GM23338 (cell line): ENCODE data around the gene NPM1. TPM values are rescaled to one million over a fixed set of nuclear protein-coding genes. Genes with fewer than 3 reads are reported as not detected.
"Not testable (repeated sequence)": the region's sequence is repeated elsewhere in the genome, so short reads cannot be mapped to it uniquely, and the experiment has no call there.

Source experiments
- ATAC-seq: fragments of 200-7000 bp; cut with Tn5 transposase; 3 replicates; pipeline ENCODE4 v1.9.1; 2020
- DNase-seq: peaks from one replicate; pipeline ENCODE4 v3.0.0-alpha.2; 2015; ENCODE audit warnings: low spot score
- H2AFZ ChIP-seq: fragments of 200-600 bp; sonication (generic); 2 replicates; pipeline ENCODE4 v1.8.0; 2016; ENCODE audit warnings: antibody characterized with exemption, mild to moderate bottlenecking, moderate library complexity
- H3F3A ChIP-seq: fragments of 200-600 bp; sonication (generic); replicated peaks from 2 replicates; pipeline ENCODE4 v1.8.0; 2017; ENCODE audit warnings: antibody characterized with exemption, mixed run types, low read depth
- H3K27ac ChIP-seq: fragments of 200-600 bp; sonication (generic); 2 replicates; pipeline ENCODE4 v1.6.1; 2016; ENCODE audit warnings: low read depth
- H3K27me3 ChIP-seq: fragments of 200-600 bp; sonication (generic); 2 replicates; pipeline ENCODE4 v1.8.0; 2016; ENCODE audit warnings: mild to moderate bottlenecking, mixed run types, moderate library complexity; ENCODE audit not compliant: insufficient read depth
- H3K36me3 ChIP-seq: fragments of 200-600 bp; sonication (generic); 2 replicates; pipeline ENCODE4 v1.8.0; 2016; ENCODE audit warnings: mild to moderate bottlenecking; ENCODE audit not compliant: insufficient read depth
- H3K4me1 ChIP-seq: fragments of 200-600 bp; sonication (generic); 2 replicates; pipeline ENCODE4 v1.8.0; 2016; ENCODE audit warnings: mild to moderate bottlenecking, moderate library complexity; ENCODE audit not compliant: insufficient read depth
- H3K4me2 ChIP-seq: fragments of 200-600 bp; sonication (generic); 2 replicates; pipeline ENCODE4 v1.7.1; 2017; ENCODE audit warnings: mixed run types
- H3K4me3 ChIP-seq: fragments of 200-600 bp; sonication (generic); 2 replicates; pipeline ENCODE4 v1.6.1; 2016; ENCODE audit warnings: mixed run types
- H3K79me2 ChIP-seq: fragments of 200-600 bp; sonication (generic); replicated peaks from 2 replicates; pipeline ENCODE4 v1.8.0; 2017; ENCODE audit warnings: mild to moderate bottlenecking; ENCODE audit not compliant: insufficient read depth
- H3K9me2 ChIP-seq: fragments of 200-600 bp; sonication (generic); 2 replicates; pipeline ENCODE4 v1.8.0; 2017; ENCODE audit not compliant: insufficient read depth
- H4K20me1 ChIP-seq: fragments of 200-600 bp; sonication (generic); replicated peaks from 2 replicates; pipeline ENCODE4 v1.8.0; 2017; ENCODE audit warnings: mild to moderate bottlenecking; ENCODE audit not compliant: insufficient read depth
- H3K27ac Mint-ChIP-seq: 2 replicates; pipeline ENCODE4 v1.8.0; 2020; ENCODE audit warnings: inconsistent platforms, mild to moderate bottlenecking, moderate library complexity, mixed read lengths
- H3K27me3 Mint-ChIP-seq: 3 replicates; pipeline ENCODE4 v1.8.0; 2022; ENCODE audit warnings: low read depth, mild to moderate bottlenecking, moderate library complexity, mixed read lengths, inconsistent platforms; ENCODE audit not compliant: insufficient read depth, poor library complexity
- H3K36me3 Mint-ChIP-seq: 3 replicates; pipeline ENCODE4 v1.8.0; 2021; ENCODE audit warnings: low read depth, mild to moderate bottlenecking, inconsistent platforms, moderate library complexity, mixed read lengths
- H3K4me1 Mint-ChIP-seq: 3 replicates; pipeline ENCODE4 v1.8.0; 2020; ENCODE audit warnings: mild to moderate bottlenecking, inconsistent platforms, mixed read lengths
- H3K4me3 Mint-ChIP-seq: 3 replicates; pipeline ENCODE4 v1.8.0; 2021; ENCODE audit warnings: moderate library complexity, mild to moderate bottlenecking, inconsistent platforms, mixed read lengths
- H3K9me3 Mint-ChIP-seq: 3 replicates; pipeline ENCODE4 v1.8.0; 2020; ENCODE audit warnings: moderate library complexity, mild to moderate bottlenecking, inconsistent platforms, mixed read lengths
- CTCF ChIP-seq, 2 experiments: fragments of 200-600 bp in 1 of 2; sonication (generic) in 1 of 2; conservative IDR thresholded peaks; 2 replicates each; pipeline versions ENCODE4 v1.5.1 to v1.6.1; 2016 to 2017; ENCODE audit warnings: antibody characterized with exemption in 2 of 2, low read depth in 2 of 2, mild to moderate bottlenecking in 2 of 2, moderate library complexity in 1 of 2
- JUNB ChIP-seq: IDR thresholded peaks from one replicate; pipeline ENCODE4 v1.6.1; 2016; ENCODE audit warnings: antibody characterized with exemption; ENCODE audit not compliant: unreplicated experiment
- ZNF331 ChIP-seq: fragments of 250-450 bp; sonication (Bioruptor Pico); IDR thresholded peaks from 2 replicates; pipeline ENCODE4 v1.5.0; 2020; ENCODE audit warnings: low read depth, mild to moderate bottlenecking, moderate library complexity
- polyA plus RNA-seq: library from polyadenylated mRNA; unstranded; fragments of >200 nt; fragmentation: Nextera tagmentation; extraction: Ambion mirVana; gene quantifications from 2 replicates; pipeline ENCODE4 v1.2.1, GENCODE V29; 2016
- total RNA-seq: library from RNA; depleted of rRNA; stranded (reverse); fragments of >200 nt; shearing (Covaris generic); gene quantifications from 2 replicates; pipeline ENCODE4 v1.2.3, GENCODE V29; 2014
- TF ChIP-seq, protein P1 (sequence below): fragments of 250-450 bp; sonication (Bioruptor Pico); IDR thresholded peaks from 2 replicates; pipeline ENCODE4 v1.5.0; 2020; ENCODE audit warnings: mild to moderate bottlenecking, moderate library complexity

NPM1 gene
- total and polyA plus RNA-seq, 2 experiments from 2014 or later: 3,739 to 5,242 TPM

- peaks cover 21% of the 10 kb centered on the region for H3K27me3 Mint-ChIP-seq
- H3K36me3 ChIP-seq, H3K27me3 ChIP-seq, H3K9me2 ChIP-seq, H3F3A ChIP-seq, DNase-seq, H3K4me3 ChIP-seq, H2AFZ ChIP-seq, ATAC-seq, H3K4me2 ChIP-seq, H4K20me1 ChIP-seq, H3K4me3 Mint-ChIP-seq, H3K4me1 ChIP-seq, H3K4me1 Mint-ChIP-seq, H3K27ac Mint-ChIP-seq, H3K27ac ChIP-seq: not testable (repeated sequence)
- H3K36me3 Mint-ChIP-seq: peaks cover 19% of the 10 kb centered on the region
- H3K79me2 ChIP-seq: peaks cover 18% of the 10 kb centered on the region
- H3K9me3 Mint-ChIP-seq: peaks cover 16% of the 10 kb centered on the region
These were observed 3.2 kb upstream of the NPM1 start for GRCh38 chr5:171384416-171384815.

DNA sequence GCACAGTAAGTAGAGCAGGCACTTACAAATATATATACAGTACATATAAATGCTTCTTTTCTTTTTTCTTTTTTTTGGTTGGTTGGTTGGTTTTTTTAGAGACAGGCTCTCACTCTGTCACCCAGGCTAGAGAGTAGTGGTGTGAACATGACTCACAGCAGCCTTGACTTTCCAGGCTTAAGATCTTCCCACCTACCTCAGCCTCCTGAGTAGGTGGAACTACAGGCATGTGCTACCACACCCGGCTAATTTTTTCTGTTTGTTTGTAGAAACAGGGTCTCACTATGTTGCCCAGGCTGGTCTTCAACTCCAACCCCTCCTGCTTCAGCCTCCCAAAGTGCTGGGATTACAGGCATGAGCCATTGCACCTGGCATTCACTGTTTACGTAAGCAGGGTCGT is 2.6 kb upstream of the NPM1 start:
- not testable (repeated sequence) for H3K9me2 ChIP-seq, DNase-seq, ATAC-seq, H3K27ac Mint-ChIP-seq, H3F3A ChIP-seq, H3K4me3 Mint-ChIP-seq, H3K4me2 ChIP-seq, H3K4me3 ChIP-seq, H3K27ac ChIP-seq, H3K4me1 ChIP-seq, H3K4me1 Mint-ChIP-seq, H3K27me3 ChIP-seq, H2AFZ ChIP-seq
- H3K9me3 Mint-ChIP-seq: peaks cover 16% of the 10 kb centered on the region
- H3K36me3 ChIP-seq: peaks cover 15% of the 10 kb centered on the region; the same call in 1 of the 2 replicates
- peaks cover 25% of the 10 kb centered on the region for H3K36me3 Mint-ChIP-seq
- peaks cover 26% of the 10 kb centered on the region for H3K27me3 Mint-ChIP-seq
- peaks cover 24% of the 10 kb centered on the region for H3K79me2 ChIP-seq
- peaks cover 15% of the 10 kb centered on the region for H4K20me1 ChIP-seq

GRCh38 chr5:171386006-171386671 is 1.5 kb upstream of the NPM1 start:
- Histone ChIP-seq H4K20me1 (peaks cover 26% of the 10 kb centered on the region), H3K36me3 (peaks cover 26% of the 10 kb centered on the region), H3K79me2 (peaks cover 35% of the 10 kb centered on the region), H2AFZ (no peak overlapping the region), H3K4me2 (peak overlapping the region; percentile 86), H3K4me3 (peak overlapping the region; percentile 88), H3K4me1 (peaks cover 8% of the 10 kb centered on the region), H3K27ac (0 out of 2 replicates have a peak overlapping the region, but pooled peaks have one; percentile 98), H3K9me2 (no peaks in the 10 kb centered on the region), H3K27me3 (no peaks in the 10 kb centered on the region), H3F3A (0 out of 2 replicates have a peak, but pooled peaks cover 5% of the 10 kb centered on the region)
- H3K27me3 Mint-ChIP-seq: peaks cover 26% of the 10 kb centered on the region
- ATAC-seq: no peak
- peaks cover 4% of the 10 kb centered on the region for H3K4me1 Mint-ChIP-seq
- H3K36me3 Mint-ChIP-seq: peaks cover 36% of the 10 kb centered on the region
- no peak for DNase-seq
- H3K27ac Mint-ChIP-seq: no peak overlapping the region
- peaks cover 16% of the 10 kb centered on the region for H3K9me3 Mint-ChIP-seq
- peak overlapping the region; percentile 100 for H3K4me3 Mint-ChIP-seq
- TF ChIP-seq JUNB: no peak
- TF ChIP-seq, protein P1, sequence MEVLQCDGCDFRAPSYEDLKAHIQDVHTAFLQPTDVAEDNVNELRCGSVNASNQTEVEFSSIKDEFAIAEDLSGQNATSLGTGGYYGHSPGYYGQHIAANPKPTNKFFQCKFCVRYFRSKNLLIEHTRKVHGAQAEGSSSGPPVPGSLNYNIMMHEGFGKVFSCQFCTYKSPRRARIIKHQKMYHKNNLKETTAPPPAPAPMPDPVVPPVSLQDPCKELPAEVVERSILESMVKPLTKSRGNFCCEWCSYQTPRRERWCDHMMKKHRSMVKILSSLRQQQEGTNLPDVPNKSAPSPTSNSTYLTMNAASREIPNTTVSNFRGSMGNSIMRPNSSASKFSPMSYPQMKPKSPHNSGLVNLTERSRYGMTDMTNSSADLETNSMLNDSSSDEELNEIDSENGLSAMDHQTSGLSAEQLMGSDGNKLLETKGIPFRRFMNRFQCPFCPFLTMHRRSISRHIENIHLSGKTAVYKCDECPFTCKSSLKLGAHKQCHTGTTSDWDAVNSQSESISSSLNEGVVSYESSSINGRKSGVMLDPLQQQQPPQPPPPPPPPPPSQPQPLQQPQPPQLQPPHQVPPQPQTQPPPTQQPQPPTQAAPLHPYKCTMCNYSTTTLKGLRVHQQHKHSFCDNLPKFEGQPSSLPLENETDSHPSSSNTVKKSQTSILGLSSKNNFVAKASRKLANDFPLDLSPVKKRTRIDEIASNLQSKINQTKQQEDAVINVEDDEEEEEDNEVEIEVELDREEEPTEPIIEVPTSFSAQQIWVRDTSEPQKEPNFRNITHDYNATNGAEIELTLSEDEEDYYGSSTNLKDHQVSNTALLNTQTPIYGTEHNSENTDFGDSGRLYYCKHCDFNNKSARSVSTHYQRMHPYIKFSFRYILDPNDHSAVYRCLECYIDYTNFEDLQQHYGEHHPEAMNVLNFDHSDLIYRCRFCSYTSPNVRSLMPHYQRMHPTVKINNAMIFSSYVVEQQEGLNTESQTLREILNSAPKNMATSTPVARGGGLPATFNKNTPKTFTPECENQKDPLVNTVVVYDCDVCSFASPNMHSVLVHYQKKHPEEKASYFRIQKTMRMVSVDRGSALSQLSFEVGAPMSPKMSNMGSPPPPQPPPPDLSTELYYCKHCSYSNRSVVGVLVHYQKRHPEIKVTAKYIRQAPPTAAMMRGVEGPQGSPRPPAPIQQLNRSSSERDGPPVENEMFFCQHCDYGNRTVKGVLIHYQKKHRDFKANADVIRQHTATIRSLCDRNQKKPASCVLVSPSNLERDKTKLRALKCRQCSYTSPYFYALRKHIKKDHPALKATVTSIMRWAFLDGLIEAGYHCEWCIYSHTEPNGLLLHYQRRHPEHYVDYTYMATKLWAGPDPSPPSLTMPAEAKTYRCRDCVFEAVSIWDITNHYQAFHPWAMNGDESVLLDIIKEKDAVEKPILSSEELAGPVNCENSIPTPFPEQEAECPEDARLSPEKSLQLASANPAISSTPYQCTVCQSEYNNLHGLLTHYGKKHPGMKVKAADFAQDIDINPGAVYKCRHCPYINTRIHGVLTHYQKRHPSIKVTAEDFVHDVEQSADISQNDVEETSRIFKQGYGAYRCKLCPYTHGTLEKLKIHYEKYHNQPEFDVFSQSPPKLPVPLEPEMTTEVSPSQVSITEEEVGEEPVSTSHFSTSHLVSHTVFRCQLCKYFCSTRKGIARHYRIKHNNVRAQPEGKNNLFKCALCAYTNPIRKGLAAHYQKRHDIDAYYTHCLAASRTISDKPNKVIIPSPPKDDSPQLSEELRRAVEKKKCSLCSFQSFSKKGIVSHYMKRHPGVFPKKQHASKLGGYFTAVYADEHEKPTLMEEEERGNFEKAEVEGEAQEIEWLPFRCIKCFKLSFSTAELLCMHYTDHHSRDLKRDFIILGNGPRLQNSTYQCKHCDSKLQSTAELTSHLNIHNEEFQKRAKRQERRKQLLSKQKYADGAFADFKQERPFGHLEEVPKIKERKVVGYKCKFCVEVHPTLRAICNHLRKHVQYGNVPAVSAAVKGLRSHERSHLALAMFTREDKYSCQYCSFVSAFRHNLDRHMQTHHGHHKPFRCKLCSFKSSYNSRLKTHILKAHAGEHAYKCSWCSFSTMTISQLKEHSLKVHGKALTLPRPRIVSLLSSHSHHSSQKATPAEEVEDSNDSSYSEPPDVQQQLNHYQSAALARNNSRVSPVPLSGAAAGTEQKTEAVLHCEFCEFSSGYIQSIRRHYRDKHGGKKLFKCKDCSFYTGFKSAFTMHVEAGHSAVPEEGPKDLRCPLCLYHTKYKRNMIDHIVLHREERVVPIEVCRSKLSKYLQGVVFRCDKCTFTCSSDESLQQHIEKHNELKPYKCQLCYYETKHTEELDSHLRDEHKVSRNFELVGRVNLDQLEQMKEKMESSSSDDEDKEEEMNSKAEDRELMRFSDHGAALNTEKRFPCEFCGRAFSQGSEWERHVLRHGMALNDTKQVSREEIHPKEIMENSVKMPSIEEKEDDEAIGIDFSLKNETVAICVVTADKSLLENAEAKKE (CRISPR knock-in tag): no peak
- TF ChIP-seq CTCF (conservative IDR thresholded peaks at IDR 0.05; ENCODE audit: low read depth in 2 of 2): no peak
- no peak for TF ChIP-seq ZNF331 (CRISPR knock-in tag)
